ENCODE data around the gene FBF1.

DNA sequence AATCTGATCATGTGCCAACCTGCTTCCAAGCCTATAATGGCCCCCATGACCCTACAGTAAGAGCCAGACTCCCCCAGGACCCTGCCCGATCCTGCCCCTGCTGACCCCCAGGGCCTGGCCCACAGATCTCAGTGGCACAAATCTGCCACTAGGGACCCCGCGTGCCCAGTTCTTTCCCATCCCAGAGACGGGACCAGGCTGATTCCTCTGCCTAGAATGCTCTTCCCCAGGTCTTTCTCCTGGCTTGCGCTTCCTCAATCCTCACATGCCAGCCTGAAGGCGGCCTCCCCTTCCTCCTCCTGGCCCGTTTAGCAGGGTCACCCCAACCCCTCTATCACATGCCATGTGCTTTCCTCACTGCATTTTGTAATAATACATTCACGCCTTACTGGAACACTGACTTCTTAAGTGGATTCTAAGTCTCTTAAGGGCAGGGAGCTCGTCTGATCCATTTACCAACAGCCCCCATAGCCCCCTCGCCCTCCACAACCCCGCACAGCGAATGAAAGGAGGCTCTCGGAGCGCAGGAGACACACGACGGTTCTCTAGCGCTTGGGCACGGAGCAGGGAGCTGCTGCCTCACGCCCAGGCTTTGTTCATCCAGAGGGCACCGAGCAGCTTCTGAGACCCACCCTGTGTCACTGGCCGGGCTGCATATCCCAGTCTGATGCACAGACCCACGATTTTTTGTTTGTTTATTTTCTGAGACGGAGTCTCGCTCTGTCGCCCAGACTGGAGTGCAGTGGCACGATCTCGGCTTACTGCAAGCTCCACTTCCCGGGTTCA lies 45.3 kb downstream of the FBF1 start:
- peak in 1 of 4 donors; percentile 3 for TF ChIP-seq CTCF (IDR thresholded peaks at IDR 0.05)
- TF ChIP-seq POLR2A (IDR thresholded peaks at IDR 0.05) = no peak

Measured in right lobe of liver (tissue), 4 donors.